ENCODE data around the gene TMEM63A.
"Not testable (repeated sequence)": the region's sequence is repeated elsewhere in the genome, so short reads cannot be mapped to it uniquely, and the experiment has no call there.

Gene TMEM63A

GRCh38 chr1:225819346-225820192 lies 62.6 kb downstream of the TMEM63A start:
- DNase-seq (ENCODE audit: low read depth), result no peak

- no peak for DNase-seq (ENCODE audit: low read depth)
These were observed 64.0 kb downstream of the TMEM63A start for GRCh38 chr1:225818229-225818628.

DNA sequence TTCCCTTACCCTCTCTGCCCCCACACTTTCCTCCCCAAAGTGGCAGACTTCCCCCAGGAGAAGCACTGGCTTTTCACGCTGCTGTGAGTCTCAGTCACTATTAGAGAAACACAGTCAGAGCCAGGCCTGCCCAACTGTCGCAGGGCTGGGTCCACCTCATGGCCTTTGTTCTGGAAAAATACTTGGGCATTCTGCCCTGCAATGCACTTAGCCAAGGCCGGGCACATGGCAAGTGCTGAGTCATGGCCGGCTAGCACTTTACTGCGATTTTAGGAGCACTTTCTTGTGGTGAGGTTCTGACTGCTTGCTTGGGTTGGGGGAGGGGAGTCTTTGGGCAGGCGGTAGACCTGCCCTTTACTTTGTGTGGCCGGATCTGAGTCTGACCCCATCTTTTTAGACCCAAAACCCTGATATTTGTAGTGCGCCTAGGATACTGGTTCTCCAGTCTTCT lies 64.5 kb downstream of the TMEM63A start:
- no peak for DNase-seq (ENCODE audit: low read depth)

DNA sequence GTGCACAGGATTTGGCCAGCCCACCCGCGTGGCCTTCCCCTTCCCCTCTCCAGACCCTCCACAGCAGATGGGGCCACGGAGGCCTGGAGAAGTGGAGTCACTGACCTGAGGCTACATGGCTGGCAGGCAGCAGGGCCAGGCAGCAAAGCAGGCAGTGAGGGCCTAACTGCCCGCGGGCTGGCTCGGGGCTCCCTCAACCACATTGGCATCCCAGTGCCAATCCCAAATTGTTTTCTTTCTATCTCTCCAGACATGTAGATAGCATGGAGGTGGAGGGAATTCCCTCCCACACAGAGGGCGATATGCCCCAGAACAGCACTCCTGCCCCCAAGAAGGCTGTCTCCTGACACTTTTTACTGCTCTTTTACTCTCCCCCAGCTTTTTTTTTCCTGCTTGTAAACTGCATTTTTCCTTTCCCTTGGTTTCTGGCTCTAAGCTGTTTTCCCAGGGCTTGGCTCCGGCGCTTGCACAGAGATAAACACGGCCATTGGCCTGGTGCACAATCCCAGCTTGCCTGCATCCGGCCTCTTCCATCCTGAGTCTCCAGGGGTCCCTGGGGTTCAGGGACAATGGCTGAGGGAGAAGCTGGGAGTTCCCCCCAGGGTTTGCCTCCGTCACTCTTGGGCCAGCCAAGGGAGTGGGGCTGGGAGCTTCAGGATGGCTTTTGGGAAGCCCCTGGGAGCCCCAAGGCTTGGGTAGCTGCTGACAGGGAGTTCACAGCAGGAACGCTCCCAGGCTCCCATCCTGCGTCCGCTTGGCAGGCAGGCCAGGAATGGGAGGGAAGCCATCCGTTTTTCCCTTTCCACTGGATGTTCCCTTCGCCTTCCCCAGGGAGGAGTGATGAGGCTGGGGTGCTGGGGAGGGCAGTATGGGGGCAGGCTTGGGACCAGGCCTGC lies 65.3 kb downstream of the TMEM63A start:
- DNase-seq (ENCODE audit: low read depth), result no peak

DNA sequence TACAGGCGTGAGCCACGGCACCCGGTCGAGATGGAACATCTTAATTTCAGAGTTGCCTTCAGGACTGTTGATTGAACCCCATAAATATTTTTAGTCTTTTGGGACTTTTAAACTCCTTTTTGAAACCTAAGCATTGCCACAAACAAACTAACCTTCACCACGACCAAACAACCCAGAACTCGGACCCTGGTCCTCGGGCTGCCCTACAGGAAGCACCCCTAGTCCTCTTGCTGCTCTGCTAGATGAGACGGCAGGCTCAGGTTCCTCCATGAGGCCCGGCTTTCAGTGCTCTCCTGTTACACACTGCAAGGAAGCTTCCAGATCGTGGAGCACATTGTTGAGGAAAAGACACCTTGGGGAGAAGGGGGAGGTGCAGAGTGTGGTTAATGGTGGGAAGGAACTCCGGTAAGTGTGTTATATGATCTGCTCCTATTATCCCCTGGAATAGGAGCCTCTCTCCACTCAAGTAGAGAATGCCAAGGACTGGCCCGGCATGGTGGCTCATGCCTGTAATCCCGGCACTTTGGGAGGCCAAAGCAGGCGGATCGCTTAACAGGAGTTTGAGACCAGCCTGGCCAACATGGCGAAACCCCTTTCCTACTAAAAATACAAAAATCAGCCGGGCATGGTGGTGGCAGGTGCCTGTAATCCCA lies 66.5 kb downstream of the TMEM63A start:
- no peak for DNase-seq (ENCODE audit: low read depth)

GRCh38 chr1:225815090-225815489 lies 67.1 kb downstream of the TMEM63A start:
- not testable (repeated sequence) for DNase-seq (ENCODE audit: low read depth)

GRCh38 chr1:225814381-225814780 lies 67.8 kb downstream of the TMEM63A start:
- DNase-seq (ENCODE audit: low read depth), result no peak

DNA sequence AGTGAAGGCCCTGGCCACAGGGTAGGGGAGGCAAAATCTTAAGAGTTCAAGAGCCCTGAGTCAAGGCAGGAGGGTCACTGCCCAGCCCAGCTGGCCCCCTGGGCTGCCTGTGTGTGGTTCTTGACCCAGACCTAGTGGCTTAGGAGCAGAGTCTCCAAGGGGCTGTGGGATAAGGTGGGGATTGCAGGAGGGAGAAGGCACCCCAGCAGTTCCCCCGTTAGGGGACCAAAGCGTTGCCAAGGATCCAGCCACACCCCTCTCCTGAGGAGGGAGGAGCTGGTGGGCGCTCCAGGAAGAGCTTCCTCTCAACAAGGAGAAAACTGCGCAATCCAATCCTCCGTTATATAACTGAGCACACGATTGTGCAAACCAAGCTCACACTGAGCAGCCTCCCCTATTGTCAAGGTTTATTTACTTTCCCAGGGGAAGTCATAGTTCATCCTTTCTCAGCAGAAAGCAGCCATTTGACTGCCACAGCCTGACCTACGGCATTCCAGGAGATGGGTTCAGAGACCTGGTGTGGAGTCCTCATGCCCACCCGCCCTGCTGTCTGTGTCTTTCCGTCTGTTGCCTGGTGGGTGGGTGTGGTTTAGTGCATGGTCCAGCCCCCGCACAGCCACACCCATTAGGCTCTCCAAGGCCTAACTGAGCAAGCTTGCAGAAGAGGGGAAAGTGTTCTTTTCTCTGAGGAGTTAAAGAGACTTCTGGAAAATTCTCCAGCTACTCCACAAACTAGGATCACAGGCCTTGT lies 68.8 kb downstream of the TMEM63A start:
- DNase-seq (ENCODE audit: low read depth), result no peak

DNA sequence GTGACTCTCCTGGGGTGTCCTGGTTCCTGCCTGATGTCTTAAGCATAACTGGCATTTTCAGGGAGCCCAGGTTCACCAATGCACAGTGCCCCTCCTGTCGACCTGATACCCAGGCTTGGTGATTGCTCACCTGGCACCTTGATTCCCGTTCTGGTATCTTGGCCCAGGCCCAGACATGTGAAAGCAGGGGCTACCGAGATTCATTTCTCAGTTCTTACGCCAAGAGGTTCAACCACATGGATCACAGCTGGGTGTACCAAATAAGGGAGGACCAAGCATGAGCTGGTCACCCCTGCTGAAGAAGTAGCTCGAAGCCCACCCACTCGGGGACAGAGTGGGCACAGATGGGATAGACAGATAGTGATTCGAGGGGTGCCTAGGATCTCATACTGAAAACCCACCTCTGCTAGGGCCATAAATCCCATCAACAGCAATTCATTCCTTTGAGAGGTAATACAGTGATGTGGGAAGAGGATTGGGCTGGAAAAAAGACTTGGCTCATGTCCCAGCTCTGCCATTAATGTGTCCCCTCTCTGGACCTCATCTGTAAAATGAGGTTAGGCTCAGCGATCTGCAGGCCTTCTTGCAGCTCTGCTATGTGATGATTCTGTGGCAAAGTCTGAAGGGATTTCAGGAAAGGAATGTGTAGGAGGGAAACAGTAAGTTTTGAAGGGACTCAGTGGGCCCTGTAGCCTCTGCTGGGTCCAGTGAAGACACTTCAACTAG lies 69.5 kb downstream of the TMEM63A start:
- no peak for DNase-seq (ENCODE audit: low read depth)

- no peak for DNase-seq (ENCODE audit: low read depth)
These were observed 70.3 kb downstream of the TMEM63A start for GRCh38 chr1:225811622-225812487.

- not testable (repeated sequence) for DNase-seq (ENCODE audit: low read depth)
These were observed 71.3 kb downstream of the TMEM63A start for GRCh38 chr1:225810579-225811538.

DNA sequence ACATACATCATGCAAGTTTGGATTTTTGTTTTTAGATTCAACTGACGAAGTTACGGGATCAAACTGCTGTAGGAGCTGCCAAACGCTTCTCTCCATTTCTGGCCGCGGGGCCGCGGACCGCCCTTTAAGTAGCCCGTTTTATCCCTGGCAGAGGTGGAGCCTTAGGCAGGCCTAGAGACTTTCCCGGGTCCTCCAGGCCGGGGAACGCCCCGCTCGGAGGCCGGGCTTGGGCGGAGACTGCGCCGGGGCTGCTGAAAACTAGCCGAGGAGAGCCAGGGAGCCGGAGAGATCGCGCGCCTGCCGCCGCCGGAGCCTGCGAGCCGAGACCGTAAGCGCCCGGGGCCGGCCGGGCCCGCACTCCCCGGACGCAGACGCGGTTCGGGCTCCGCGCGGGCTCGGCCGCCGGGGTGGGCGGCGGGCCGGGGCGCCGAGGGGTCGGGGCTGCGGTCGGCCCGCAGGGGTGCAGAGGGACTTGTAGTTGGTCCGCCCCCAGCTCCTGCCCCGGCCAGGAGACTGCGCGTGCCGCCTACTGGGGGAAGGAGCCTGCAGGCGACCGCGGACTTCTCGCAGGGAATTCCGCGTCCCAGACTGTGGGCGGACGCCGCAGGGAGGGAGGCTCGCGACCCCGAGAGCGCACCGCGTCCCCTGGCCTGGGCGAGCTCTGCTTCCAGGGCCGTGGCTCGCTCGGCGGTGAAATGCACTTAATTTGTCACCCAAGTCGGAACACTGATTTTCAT lies 72.2 kb downstream of the TMEM63A start, which contains the start of gene EPHX1:
Gene EPHX1 (plus strand): TSS at position 283 of the 737 bp plus-strand sequence. CDS start 18,606 bp downstream, outside the sequence.
- DNase-seq (ENCODE audit: low read depth), result peak; percentile 43

DNA sequence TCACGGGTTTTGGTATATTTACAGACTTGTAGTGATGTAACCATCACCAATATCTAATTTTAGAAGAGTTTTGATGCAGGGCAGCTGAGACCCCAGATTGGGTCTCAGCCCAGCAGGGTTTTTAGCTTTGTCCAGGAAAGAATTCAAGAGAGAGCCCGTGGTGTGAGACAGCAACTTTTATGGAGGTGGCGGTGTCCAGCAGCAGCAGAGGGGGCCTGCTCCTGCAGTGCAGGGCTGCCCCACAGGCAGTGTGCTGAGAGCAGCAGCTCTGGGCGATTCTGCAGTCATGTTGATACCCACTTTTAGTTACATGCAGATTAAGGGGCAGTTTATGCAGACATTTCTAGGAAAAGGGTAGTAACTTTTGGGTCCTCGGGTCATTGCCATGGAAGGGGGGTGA lies 74.0 kb downstream of the TMEM63A start:
- no peak for DNase-seq (ENCODE audit: low read depth)

- not testable (repeated sequence) for DNase-seq (ENCODE audit: low read depth)
These were observed 75.4 kb downstream of the TMEM63A start for GRCh38 chr1:225806736-225807135.

DNA sequence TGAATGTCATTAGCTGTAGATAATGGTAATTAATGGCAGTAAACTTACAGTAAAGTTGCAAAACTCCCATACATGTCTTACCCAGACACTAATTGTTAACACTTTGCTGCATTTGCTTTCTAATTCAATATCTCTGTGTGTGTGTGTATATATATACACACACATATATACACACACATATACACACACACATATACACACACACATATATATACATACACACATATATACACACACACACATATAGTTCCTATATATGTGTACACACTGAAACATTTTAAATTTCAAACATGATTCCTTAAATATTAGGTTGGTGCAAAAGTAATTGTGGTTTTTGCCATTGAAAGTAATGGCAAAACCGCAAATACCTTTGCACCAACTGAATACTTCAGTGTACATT lies 75.9 kb downstream of the TMEM63A start:
- DNase-seq (ENCODE audit: low read depth), result no peak

DNA sequence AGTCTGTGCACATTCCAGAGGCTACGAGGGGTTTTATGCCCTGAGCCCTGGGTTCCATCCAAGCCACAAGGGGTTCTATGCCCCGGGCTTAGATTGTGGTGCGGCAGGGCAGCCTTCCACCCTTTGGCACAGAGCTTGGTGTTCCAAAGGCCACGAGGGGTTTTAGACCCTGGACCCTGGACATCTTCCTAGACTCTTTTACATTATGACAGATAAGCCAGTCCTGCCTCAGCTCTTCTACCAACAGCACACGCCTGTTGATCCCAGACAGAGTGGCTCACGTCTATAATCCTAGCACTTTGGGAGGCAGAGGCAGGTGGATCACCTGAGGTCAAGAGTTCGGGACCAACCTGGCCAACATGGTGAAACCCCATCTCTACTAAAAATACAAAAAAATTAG lies 81.0 kb downstream of the TMEM63A start:
- not testable (repeated sequence) for DNase-seq (ENCODE audit: low read depth)

GRCh38 chr1:225796097-225796496 lies 86.1 kb downstream of the TMEM63A start:
- not testable (repeated sequence) for DNase-seq (ENCODE audit: low read depth)
